BE2C (cell line): ENCODE results near the gene DPH6.

Experiments used
- DNase-seq: peaks from one replicate; pipeline ENCODE4 v3.0.0-alpha.2; 2020
- H3K27me3 ChIP-seq: fragments of 250-450 bp; sonication (Bioruptor Pico); 2 replicates; pipeline ENCODE4 v1.5.1; 2020; ENCODE audit warnings: mild to moderate bottlenecking
- H3K36me3 ChIP-seq: fragments of 250-450 bp; sonication (Bioruptor Pico); 2 replicates; pipeline ENCODE4 v1.5.1; 2020; ENCODE audit warnings: mild to moderate bottlenecking
- H3K4me1 ChIP-seq: fragments of 250-450 bp; sonication (Bioruptor Pico); 2 replicates; pipeline ENCODE4 v1.5.1; 2020
- H3K4me3 ChIP-seq: 2 replicates; pipeline ENCODE4 v1.5.1; 2011; ENCODE audit warnings: low read depth, low read length
- H3K9me3 ChIP-seq: fragments of 250-450 bp; sonication (Bioruptor Pico); 2 replicates; pipeline ENCODE4 v1.5.1; 2020
- TF ChIP-seq, protein P1 (sequence below): IDR thresholded peaks from 2 replicates; pipeline ENCODE4 v1.5.1; 2012; ENCODE audit warnings: mild to moderate bottlenecking, low read depth, low read length

The DPH6 gene

DNA sequence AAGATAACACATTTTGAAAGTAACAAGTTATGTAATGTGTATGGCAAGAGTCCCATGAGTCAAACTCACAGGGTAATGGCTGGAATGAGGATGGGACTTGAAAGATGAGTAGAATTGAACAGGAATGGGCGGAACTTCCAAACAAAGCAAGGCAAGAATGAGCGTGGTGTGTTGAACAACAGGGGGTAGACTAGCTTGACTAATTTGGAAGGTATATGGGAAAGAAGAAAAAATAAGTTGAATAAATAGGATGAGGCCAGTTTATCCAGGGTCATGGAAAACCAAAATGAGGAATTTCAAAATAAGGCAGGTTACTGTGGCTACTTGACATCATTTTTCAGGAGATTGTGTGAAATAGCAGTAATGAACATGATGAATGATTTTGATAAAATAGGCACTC, 2.5 kb upstream of the DPH6 start:
- no peaks in the 10 kb centered on the region for H3K27me3 ChIP-seq
- TF ChIP-seq, protein P1, sequence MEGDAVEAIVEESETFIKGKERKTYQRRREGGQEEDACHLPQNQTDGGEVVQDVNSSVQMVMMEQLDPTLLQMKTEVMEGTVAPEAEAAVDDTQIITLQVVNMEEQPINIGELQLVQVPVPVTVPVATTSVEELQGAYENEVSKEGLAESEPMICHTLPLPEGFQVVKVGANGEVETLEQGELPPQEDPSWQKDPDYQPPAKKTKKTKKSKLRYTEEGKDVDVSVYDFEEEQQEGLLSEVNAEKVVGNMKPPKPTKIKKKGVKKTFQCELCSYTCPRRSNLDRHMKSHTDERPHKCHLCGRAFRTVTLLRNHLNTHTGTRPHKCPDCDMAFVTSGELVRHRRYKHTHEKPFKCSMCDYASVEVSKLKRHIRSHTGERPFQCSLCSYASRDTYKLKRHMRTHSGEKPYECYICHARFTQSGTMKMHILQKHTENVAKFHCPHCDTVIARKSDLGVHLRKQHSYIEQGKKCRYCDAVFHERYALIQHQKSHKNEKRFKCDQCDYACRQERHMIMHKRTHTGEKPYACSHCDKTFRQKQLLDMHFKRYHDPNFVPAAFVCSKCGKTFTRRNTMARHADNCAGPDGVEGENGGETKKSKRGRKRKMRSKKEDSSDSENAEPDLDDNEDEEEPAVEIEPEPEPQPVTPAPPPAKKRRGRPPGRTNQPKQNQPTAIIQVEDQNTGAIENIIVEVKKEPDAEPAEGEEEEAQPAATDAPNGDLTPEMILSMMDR = no peak
- H3K4me3 ChIP-seq = no peak overlapping the region
- no peak for DNase-seq
- H3K36me3 ChIP-seq = no peaks in the 10 kb centered on the region
- no peaks in the 10 kb centered on the region for H3K4me1 ChIP-seq
- H3K9me3 ChIP-seq = no peaks in the 10 kb centered on the region

DNA sequence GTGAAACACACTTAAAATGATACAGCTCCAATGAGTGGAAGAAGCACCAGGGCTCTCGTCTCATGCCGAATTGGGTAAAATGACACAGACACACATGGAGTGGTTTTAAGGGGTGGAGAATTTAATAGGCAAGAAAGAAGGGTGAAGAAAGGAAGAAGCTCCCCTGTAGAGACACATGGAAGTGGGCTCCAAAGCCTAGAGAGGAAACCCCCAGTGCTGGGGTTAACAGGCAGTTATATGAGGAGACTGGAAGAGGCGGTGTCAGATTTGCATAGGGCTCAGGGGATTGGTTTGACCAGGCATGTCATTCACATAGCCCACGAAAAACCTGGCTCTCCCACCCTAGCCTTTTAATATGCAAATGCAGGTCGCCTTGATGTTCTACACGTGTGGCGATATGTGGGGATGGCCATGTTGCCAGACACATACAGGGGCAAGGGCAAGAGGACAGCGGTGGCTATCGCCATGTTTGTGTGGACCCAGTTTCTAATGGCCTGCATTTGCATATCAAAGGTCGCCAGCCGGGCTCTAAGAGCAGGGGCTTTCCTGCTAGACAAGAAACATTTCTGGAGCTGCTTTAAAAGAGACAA, 1.9 kb upstream of the DPH6 start:
- Histone ChIP-seq H3K9me3 (no peaks in the 10 kb centered on the region), H3K27me3 (no peaks in the 10 kb centered on the region), H3K36me3 (no peaks in the 10 kb centered on the region), H3K4me1 (no peaks in the 10 kb centered on the region), H3K4me3 (no peak overlapping the region)
- TF ChIP-seq, protein P1 = no peak
- no peak for DNase-seq

DNA sequence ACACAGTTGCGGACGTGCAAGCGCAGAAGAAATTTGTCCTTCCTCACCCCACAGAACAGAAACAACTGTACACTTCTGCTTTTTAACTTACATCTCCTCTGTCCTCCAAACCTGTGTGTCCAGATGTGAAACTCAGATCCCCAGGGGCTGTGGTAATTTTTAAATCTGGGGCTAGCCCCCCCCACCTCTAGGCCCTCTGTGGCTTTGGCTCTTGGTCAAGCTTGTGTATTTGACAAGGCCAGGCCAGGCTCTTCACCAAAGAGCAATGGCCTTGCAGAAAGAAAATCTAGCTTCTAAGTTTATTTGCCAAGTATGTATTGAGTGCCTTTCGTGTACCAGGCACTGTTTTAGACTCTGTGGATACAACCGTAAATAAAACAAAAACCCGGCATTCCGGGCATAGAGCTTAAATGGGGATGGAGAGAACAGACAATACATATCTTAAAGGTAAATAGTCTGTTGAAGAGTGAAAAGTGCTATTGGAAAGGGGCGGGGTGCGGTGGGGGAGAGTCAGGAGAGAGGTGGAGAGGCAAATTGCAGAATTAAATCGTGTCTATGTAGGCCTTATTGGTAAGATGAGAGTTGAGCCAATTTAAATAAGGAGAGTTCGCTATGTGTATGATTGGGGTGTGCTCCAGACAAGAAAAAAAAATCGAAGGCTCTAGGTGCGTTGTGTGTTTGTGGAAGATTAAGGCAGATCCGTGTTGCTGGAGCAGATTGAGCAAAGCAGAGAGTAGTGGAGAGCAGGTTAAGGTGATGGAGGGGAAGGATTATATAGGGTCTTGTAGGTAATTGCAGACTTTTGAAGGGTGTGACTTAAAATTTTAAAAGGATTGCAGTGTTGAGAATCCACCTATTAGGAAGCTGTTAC, 781 bp upstream of the DPH6 start:
- no peaks in the 10 kb centered on the region for H3K27me3 ChIP-seq
- H3K4me1 ChIP-seq = no peaks in the 10 kb centered on the region
- H3K9me3 ChIP-seq = no peaks in the 10 kb centered on the region
- TF ChIP-seq, protein P1 = no peak
- no peaks in the 10 kb centered on the region for H3K36me3 ChIP-seq
- peak overlapping the region; percentile 71 for H3K4me3 ChIP-seq
- peak; percentile 23 for DNase-seq

DNA sequence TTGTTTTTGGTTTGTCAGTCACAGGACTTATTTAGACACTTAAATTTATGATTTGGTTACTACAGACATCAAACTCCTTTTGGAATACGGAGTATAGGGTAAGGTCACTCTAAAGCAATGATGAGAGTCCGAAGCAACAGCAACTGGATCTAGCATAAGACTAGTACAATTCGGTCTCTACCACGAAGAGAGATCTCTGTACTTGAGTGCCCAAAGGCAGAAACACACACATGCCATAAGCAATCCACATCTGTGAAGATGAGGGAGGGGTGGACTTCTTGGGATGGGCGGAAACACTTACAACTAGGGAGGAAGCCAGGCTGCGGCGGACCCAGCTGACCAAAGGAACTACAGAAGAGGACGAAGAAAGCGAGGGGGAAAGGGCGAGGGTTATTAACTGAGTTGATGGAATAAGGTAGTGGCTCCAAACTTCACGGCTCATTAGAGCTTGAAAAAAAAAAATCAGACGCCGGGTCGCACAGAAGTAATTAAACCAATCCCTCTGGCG, 595 bp downstream of the DPH6 start:
- no peaks in the 10 kb centered on the region for H3K9me3 ChIP-seq
- H3K36me3 ChIP-seq = no peaks in the 10 kb centered on the region
- DNase-seq = peak; percentile 58
- H3K4me1 ChIP-seq = no peaks in the 10 kb centered on the region
- H3K27me3 ChIP-seq = no peaks in the 10 kb centered on the region
- H3K4me3 ChIP-seq = peak overlapping the region; percentile 71
- TF ChIP-seq, protein P1 = peak; percentile 12; the same call in 1 of the 2 replicates

DNA sequence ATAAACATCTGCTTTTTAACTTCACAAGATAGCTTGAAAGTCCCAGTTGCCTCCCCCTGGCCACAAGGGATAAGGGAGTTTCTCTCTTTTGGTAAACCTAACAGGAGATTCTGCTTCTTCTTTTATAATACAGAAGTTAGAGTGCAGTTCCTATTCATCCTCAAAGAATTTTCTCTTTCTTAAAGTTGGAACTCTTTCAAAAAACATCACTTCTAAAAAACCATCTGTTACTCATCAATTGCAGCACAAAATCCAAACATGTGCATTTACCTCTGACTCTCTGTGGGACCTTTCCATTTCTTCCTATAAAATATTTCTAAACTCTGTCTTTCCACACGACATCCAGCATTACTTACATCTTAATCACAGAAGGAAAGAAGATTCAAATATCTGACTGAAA, 5.1 kb downstream of the DPH6 start:
- DNase-seq = no peak
- Histone ChIP-seq H3K36me3 (no peaks in the 10 kb centered on the region), H3K4me1 (no peaks in the 10 kb centered on the region), H3K4me3 (no peak overlapping the region), H3K27me3 (no peaks in the 10 kb centered on the region), H3K9me3 (no peaks in the 10 kb centered on the region)
- TF ChIP-seq, protein P1 = no peak

DNA sequence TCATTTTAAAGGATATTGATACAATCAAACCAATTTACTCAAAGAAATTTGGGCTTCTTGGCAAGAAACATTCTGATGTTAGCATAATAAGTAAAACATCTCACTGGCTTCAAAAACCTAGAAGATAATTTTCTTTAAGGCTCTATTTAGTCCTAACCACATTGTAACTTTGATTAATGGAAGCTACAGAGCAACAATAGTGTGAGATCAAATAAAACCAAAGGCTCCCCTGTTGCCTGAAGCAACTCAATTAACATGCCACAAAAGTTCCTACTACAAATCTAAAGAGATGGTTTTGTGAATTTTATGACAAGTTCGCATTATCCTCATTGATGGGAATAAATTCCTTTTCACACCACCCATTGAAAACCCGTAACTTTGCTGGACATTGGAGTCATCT, 5.9 kb downstream of the DPH6 start:
- Histone ChIP-seq H3K36me3 (no peaks in the 10 kb centered on the region), H3K4me3 (no peak overlapping the region), H3K9me3 (no peaks in the 10 kb centered on the region), H3K27me3 (no peaks in the 10 kb centered on the region), H3K4me1 (no peaks in the 10 kb centered on the region)
- TF ChIP-seq, protein P1 = no peak
- no peak for DNase-seq
